ENCODE data around the gene TRAF7. TPM values are rescaled to one million over a fixed set of nuclear protein-coding genes. Genes with fewer than 3 reads are reported as not detected.

Gene TRAF7
- total and polyA plus RNA-seq, 2 of the 13 experiments (the other 11 are each of a cell fraction or from before 2014, with no cell fraction given) = 47.9 to 65.6 TPM

- DNase-seq (ENCODE audit: low spot score) = no peak
- Histone ChIP-seq H3K27me3 (ENCODE audit: control insufficient read depth in 1 of 2, insufficient read depth in 2 of 2, low read length in 2 of 2) (no peaks in the 10 kb centered on the region), H3K9ac (ENCODE audit: insufficient read depth, low read depth, low read length) (peak overlapping the region; percentile 97), H4K20me1 (ENCODE audit: insufficient read depth, low read length) (no peaks in the 10 kb centered on the region), H2AFZ (ENCODE audit: low read length) (no peak overlapping the region), H3K27ac (ENCODE audit: extremely low read length, insufficient read depth, low read length) (peak overlapping the region; percentile 89), H3K4me1 (ENCODE audit: insufficient read depth, low read length) (peaks cover 38% of the 10 kb centered on the region), H3K36me3 (replicated peaks in 1 of 2; ENCODE audit: control insufficient read depth in 1 of 2, insufficient read depth in 2 of 2, low read length in 2 of 2) (peaks cover 2 to 13% of the 10 kb centered on the region in 2 experiments; a peak in 4 of 5 replicates), H3K4me2 (ENCODE audit: low read depth, low read length) (peak overlapping the region; percentile 95), H3K9me3 (ENCODE audit: low read length) (no peaks in the 10 kb centered on the region), H3K4me3 (replicated peaks in 1 of 3; ENCODE audit: insufficient read depth in 1 of 3, low read depth in 2 of 3, low read length in 3 of 3) (peak overlapping the region; percentile 71 to 96 (median 83)), H3K79me2 (ENCODE audit: insufficient read depth, low read length) (peaks cover 8% of the 10 kb centered on the region)
- no TSS peak for BruUV-seq (replicated peaks)
- POLR2A ChIA-PET = interaction anchor here (1.0 to 4.3 kb wide), 4 partner anchors 8 to 51 kb away, joined by 3 to 18 read pairs (median 8); partner anchors contain the start of genes PGP and TRAF7
- no peak for ATAC-seq
- intact Hi-C loops (cut with micrococcal nuclease; ENCODE audit: unreplicated experiment) (no loop called here), in situ Hi-C loops (cut with HindIII; ENCODE audit: extremely low pct_ligation_motif_present, low pct_unique_long_range_greater_than_20kb) (no loop called here)
- 95% methylated on average over 16 of the region's 18 CpGs for WGBS (ENCODE audit: low lambda C conversion rate)
- FAIRE-seq = no peak
- CTCF ChIA-PET (ENCODE audit: low intra/inter-chr PET ratio, low total read pairs) = no interaction called here
- TF ChIP-seq ZNF10 (CRISPR knock-in tag; IDR thresholded peaks at IDR 0.05; ENCODE audit: borderline replicate concordance, low read depth) (no peak), ZNF772 (CRISPR knock-in tag; IDR thresholded peaks at IDR 0.05) (no peak), SOX5 (CRISPR knock-in tag; IDR thresholded peaks at IDR 0.05; ENCODE audit: borderline replicate concordance) (no peak)
- TF ChIP-seq, protein P1, sequence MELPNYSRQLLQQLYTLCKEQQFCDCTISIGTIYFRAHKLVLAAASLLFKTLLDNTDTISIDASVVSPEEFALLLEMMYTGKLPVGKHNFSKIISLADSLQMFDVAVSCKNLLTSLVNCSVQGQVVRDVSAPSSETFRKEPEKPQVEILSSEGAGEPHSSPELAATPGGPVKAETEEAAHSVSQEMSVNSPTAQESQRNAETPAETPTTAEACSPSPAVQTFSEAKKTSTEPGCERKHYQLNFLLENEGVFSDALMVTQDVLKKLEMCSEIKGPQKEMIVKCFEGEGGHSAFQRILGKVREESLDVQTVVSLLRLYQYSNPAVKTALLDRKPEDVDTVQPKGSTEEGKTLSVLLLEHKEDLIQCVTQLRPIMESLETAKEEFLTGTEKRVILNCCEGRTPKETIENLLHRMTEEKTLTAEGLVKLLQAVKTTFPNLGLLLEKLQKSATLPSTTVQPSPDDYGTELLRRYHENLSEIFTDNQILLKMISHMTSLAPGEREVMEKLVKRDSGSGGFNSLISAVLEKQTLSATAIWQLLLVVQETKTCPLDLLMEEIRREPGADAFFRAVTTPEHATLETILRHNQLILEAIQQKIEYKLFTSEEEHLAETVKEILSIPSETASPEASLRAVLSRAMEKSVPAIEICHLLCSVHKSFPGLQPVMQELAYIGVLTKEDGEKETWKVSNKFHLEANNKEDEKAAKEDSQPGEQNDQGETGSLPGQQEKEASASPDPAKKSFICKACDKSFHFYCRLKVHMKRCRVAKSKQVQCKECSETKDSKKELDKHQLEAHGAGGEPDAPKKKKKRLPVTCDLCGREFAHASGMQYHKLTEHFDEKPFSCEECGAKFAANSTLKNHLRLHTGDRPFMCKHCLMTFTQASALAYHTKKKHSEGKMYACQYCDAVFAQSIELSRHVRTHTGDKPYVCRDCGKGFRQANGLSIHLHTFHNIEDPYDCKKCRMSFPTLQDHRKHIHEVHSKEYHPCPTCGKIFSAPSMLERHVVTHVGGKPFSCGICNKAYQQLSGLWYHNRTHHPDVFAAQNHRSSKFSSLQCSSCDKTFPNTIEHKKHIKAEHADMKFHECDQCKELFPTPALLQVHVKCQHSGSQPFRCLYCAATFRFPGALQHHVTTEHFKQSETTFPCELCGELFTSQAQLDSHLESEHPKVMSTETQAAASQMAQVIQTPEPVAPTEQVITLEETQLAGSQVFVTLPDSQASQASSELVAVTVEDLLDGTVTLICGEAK (IDR thresholded peaks at IDR 0.05) = no peak
- TF ChIP-seq, protein P1 (CRISPR knock-in tag; IDR thresholded peaks at IDR 0.05) = no peak
- TF ChIP-seq, protein P2, sequence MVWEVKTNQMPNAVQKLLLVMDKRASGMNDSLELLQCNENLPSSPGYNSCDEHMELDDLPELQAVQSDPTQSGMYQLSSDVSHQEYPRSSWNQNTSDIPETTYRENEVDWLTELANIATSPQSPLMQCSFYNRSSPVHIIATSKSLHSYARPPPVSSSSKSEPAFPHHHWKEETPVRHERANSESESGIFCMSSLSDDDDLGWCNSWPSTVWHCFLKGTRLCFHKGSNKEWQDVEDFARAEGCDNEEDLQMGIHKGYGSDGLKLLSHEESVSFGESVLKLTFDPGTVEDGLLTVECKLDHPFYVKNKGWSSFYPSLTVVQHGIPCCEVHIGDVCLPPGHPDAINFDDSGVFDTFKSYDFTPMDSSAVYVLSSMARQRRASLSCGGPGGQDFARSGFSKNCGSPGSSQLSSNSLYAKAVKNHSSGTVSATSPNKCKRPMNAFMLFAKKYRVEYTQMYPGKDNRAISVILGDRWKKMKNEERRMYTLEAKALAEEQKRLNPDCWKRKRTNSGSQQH (CRISPR knock-in tag; IDR thresholded peaks at IDR 0.05; ENCODE audit: low read depth) = no peak
These were observed 50.8 kb downstream of the TRAF7 start for GRCh38 chr16:2206420-2206779.
